Heart left ventricle (tissue), 16 donors: ENCODE results near the gene SPATC1L. TPM values are rescaled to one million over a fixed set of nuclear protein-coding genes. Genes with fewer than 3 reads are reported as not detected.

Experiments
- ATAC-seq, 4 donors: fragments of 200-7000 bp; cut with Tn5 transposase; one replicate each; pipeline ENCODE4 v1.9.1; 2020 to 2022; ENCODE audit warnings: moderate library complexity in 4 of 4, mild to moderate bottlenecking in 3 of 4, moderate number of reproducible peaks in 1 of 4
- DNase-seq, 5 donors: peaks; one replicate each; pipeline ENCODE4 v3.0.0-alpha.2; 2020
- H3K27ac ChIP-seq, 12 donors: fragments of 200-600 bp; sonication (generic) in 4 of 12; one replicate each; pipeline versions ENCODE4 v1.5.0 to v1.8.0; 2016 to 2022; ENCODE audit warnings: mild to moderate bottlenecking in 2 of 12
- H3K27me3 ChIP-seq, 9 donors: fragments of 200-600 bp; sonication (generic) in 2 of 9; one replicate each; pipeline versions ENCODE4 v1.5.1 to v1.8.0; 2016 to 2022; ENCODE audit warnings: mild to moderate bottlenecking in 3 of 9
- H3K36me3 ChIP-seq, 9 donors: fragments of 200-600 bp; sonication (generic) in 2 of 9; one replicate each; pipeline versions ENCODE4 v1.5.0 to v1.8.0; 2018 to 2022; ENCODE audit warnings: mild to moderate bottlenecking in 2 of 9
- H3K4me1 ChIP-seq, 12 donors: fragments of 200-600 bp; sonication (generic) in 4 of 12; one replicate each; pipeline versions ENCODE4 v1.5.0 to v1.8.0; 2016 to 2022; ENCODE audit warnings: mild to moderate bottlenecking in 3 of 12
- H3K4me3 ChIP-seq, 12 donors: fragments of 200-600 bp; sonication (generic) in 4 of 12; one replicate each; pipeline versions ENCODE4 v1.5.0 to v1.8.0; 2017 to 2022; ENCODE audit warnings: mild to moderate bottlenecking in 9 of 12, moderate library complexity in 4 of 12
- H3K9me3 ChIP-seq, 12 donors: fragments of 200-600 bp; sonication (generic) in 4 of 12; one replicate each; pipeline versions ENCODE4 v1.5.0 to v1.8.0; 2016 to 2022; ENCODE audit warnings: mild to moderate bottlenecking in 1 of 12
- POLR2A ChIP-seq, 2 donors: fragments of 450-650 bp; IDR thresholded peaks; one replicate each; pipeline ENCODE4 v1.6.1; 2017; ENCODE audit warnings: antibody characterized with exemption in 2 of 2, mild to moderate bottlenecking in 2 of 2, moderate library complexity in 2 of 2
- WGBS, 4 donors: extraction: QIAGEN DNeasy Blood & Tissue Kit in 2 of 4; methylation state at CpG; one replicate each; pipeline versions ENCODE4 v1.1.5 to v1.1.7; 2013 to 2018; 5-methylcytosine and 5-hydroxymethylcytosine counted together
- intact Hi-C, 10 donors: fragments of 100-400 bp; cut with DNase I; formaldehyde crosslinking; loops; one replicate each; pipeline versions ENCODE4 v1.11.1 to v1.14.2; 2022
- polyA plus RNA-seq, 2 donors: library from polyadenylated mRNA; stranded (reverse); fragments of 200-250 nt; gene quantifications; one replicate each; pipeline ENCODE4 v1.2.3, GENCODE V29; 2013
- total RNA-seq, 9 donors: library from RNA; depleted of rRNA in 2 of 9; stranded (reverse); fragments of >200 nt in 2 of 9; fragmentation: NEBNext Ultra II Directional in 3 of 9; extraction: Animal tissue kit (Norgen Biotek cat#: 25700) in 3 of 9; gene quantifications; one replicate each; pipeline versions ENCODE4 v1.1.0 to v1.2.4, GENCODE V29; 2016 to 2023
- TF ChIP-seq, protein P1 (sequence below), 12 donors: fragments of 200-600 bp; sonication (generic) in 4 of 12; IDR thresholded peaks; one replicate each; pipeline versions ENCODE4 v1.5.0 to v1.8.0; 2018 to 2022; ENCODE audit warnings: antibody characterized with exemption in 12 of 12, mild to moderate bottlenecking in 5 of 12
- donor health status: ischemic (EF 13 %, LVEDD 7.1; RV severe dilation, severe dysfunction).
- donor health status: healthy with polysubstance abuse.
- donor health status: DM: no; HTN: yes; CAD: no.
- donor health status: DM: no; HTN: no; CAD: no.
- donor health status: ischemic (EF 25% LVEDD 6.9; RV normal size, moderate dysfunction).
- donor health status: ischemic (EF 25% LVEDD 5.7; RV mildly dilated, moderate dysfunction).
- donor health status: healthy.
- donor health status: DM: yes; HTN: yes; CAD: no.
- donor health status: ischemic (EF 35%, LVEDD 5.7; RV mildly dilated, moderate dysfunction).
- donor health status: nonischemic (EF 11% LVEDD 7.7; RV severe dilation, severe dysfunction).
- donor health status: DM: yes; HTN: yes; CAD: no.
- donor health status: PGD.
- donor health status: ischemic (EF 29% LVEDD 5.4; RV normal size, mild dysfunction).
- donor health status: nonischemic (EF 23%, LVEDD 6.1; RV moderate dilation, normal function).

The SPATC1L gene
- total and polyA plus RNA-seq, 11 donors = 4.9 to 16.8 (median 10.6) TPM

DNA sequence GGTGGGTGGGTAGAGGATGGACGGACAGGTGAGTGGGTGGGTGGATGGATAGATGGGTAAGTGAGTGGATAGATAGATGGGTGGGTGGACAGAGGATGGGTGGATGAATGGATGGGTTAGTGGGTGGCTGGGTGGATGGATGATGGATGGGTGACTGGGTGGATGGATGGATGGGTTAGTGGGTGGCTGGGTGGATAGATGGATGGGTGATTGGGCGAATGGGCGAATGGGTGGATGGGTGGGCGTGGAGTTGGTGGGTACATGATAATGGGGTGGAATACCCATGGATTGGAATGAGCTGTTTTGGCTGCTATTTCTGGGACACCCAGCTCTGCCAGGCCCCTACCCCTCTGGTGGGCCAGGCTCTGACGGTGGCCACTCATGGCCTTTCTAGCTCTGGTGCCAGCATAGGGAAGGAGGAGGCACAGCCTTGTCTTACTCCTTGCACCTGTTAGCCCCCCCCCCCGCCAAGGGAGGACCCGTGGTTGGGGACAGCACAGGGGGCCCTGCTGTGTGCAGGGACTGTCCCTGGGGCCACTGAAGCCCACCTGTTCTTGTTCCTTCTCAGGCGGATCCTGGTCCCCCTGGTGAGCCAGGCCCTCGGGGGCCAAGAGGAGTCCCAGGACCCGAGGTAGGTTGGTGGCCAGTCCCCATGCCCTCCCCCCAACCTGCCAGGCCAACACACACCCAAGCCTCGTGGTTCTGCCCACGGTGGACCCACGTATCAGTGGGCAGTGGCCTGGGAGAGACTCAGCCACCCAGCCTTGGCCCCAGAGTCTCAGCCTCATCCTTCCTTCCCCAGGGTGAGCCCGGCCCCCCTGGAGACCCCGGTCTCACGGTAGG is 60.0 kb downstream of the SPATC1L start:
- H3K36me3 ChIP-seq = peaks cover 0 to 83% (median 55%) of the 10 kb centered on the region in 9 donors
- H3K9me3 ChIP-seq = no peaks in the 10 kb centered on the region
- WGBS, 4 donors = 90 to 96% (median 95%) methylated on average over 13 to 16 of the region's 16 CpGs
- peaks cover 0 to 16% (median 4%) of the 10 kb centered on the region in 12 donors for H3K4me1 ChIP-seq
- intact Hi-C loops = no loop called here
- ATAC-seq = no peak
- DNase-seq = peak; percentile 2 to 34 (median 12)
- H3K27ac ChIP-seq = peak overlapping the region in 1 of 12 donors; percentile 24
- no peak overlapping the region for H3K4me3 ChIP-seq
- TF ChIP-seq, protein P1, sequence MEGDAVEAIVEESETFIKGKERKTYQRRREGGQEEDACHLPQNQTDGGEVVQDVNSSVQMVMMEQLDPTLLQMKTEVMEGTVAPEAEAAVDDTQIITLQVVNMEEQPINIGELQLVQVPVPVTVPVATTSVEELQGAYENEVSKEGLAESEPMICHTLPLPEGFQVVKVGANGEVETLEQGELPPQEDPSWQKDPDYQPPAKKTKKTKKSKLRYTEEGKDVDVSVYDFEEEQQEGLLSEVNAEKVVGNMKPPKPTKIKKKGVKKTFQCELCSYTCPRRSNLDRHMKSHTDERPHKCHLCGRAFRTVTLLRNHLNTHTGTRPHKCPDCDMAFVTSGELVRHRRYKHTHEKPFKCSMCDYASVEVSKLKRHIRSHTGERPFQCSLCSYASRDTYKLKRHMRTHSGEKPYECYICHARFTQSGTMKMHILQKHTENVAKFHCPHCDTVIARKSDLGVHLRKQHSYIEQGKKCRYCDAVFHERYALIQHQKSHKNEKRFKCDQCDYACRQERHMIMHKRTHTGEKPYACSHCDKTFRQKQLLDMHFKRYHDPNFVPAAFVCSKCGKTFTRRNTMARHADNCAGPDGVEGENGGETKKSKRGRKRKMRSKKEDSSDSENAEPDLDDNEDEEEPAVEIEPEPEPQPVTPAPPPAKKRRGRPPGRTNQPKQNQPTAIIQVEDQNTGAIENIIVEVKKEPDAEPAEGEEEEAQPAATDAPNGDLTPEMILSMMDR (IDR thresholded peaks at IDR 0.05) = no peak
- no peak for TF ChIP-seq POLR2A (IDR thresholded peaks at IDR 0.05)
- H3K27me3 ChIP-seq = no peaks in the 10 kb centered on the region

DNA sequence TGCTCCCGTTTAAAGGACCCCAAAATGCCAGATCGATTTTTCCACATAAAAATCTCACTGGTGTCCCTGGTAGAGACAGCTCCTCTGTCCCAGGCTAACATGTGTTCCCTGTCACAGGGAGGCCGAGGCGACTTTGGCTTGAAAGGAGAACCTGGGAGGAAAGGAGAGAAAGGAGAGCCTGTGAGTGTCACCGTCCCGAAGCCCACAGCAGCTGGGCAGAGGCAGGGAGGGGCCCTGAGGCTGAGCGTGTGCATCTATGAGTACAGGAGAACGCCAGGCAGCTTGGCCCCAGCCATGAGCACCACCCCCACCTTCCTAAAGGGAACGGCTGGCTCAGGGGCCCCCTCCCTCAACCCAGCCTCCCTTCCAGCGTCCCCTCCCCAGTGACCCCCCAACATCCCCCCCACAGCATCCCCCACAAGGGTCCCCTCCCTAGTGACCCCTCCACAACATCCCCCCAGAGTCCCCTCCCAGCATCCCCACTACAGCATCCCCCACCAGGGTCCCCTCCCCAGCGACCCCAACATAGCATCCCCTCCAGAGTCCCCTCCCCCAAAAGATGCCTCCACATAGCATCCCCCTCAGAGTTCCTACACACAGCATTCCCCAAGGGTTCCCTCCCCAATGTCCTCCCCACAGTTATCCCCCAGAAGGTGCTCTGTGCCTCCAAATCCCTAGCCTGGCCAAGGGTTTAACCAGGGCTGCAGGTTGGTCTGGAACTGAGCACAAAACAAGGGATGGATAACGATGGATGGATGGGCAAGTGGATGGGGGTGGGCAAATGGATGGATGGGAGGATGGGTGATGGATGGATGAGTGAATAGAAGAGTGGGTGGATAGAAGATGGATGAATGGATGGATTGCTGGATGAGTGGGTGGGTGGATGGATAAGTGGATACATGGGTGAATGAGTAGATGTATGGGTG is 61.2 kb downstream of the SPATC1L start:
- no peaks in the 10 kb centered on the region for H3K9me3 ChIP-seq
- H3K4me1 ChIP-seq = peaks cover 0 to 4% (median 0%) of the 10 kb centered on the region in 12 donors
- DNase-seq (peak; percentile 5 to 28 (median 12)), ATAC-seq (no peak)
- peaks cover 0 to 90% (median 68%) of the 10 kb centered on the region in 9 donors for H3K36me3 ChIP-seq
- H3K4me3 ChIP-seq = no peak overlapping the region
- H3K27ac ChIP-seq = peak overlapping the region in 1 of 12 donors; percentile 65
- intact Hi-C loops = no loop called here
- 93 to 95% (median 94%) methylated on average over 10 to 12 of the region's 12 CpGs for WGBS, 4 donors
- no peak for TF ChIP-seq POLR2A (IDR thresholded peaks at IDR 0.05)
- TF ChIP-seq, protein P1 (IDR thresholded peaks at IDR 0.05) = no peak
- no peaks in the 10 kb centered on the region for H3K27me3 ChIP-seq

DNA sequence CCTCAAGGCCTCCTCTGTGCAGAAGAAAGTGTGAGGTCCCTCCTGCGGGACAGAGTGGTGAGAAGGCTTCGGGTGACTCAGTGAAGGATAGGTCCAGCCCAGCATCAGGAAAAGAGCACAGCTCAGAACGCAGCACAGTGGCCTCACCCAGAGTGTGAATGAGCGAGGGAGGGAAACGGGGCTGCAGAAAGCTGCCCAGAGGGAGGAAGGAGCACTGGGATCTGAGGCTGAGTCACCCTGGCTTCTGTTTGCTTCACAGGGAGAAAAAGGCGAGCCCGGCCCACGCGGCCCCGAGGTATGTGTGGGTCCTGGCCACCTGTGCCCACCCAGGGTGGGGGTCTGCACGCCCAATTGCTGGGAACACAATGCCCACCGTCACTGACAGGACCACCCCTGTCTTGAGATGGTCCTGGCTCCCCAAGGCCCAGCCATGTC is 62.0 kb downstream of the SPATC1L start:
- peak; percentile 6 to 29 (median 15) for DNase-seq
- Histone ChIP-seq H3K36me3 (peaks cover 0 to 90% (median 74%) of the 10 kb centered on the region in 9 donors), H3K27ac (peak overlapping the region in 1 of 12 donors; percentile 65), H3K4me1 (no peaks in the 10 kb centered on the region), H3K4me3 (no peak overlapping the region), H3K9me3 (no peaks in the 10 kb centered on the region), H3K27me3 (no peaks in the 10 kb centered on the region)
- TF ChIP-seq POLR2A (IDR thresholded peaks at IDR 0.05) = no peak
- TF ChIP-seq, protein P1 (IDR thresholded peaks at IDR 0.05) = no peak
- no peak for ATAC-seq
- intact Hi-C loops = no loop called here
- WGBS, 4 donors = 86 to 94% (median 92%) methylated on average over 11 to 12 of the region's 12 CpGs
